GM10266 (cell line): ENCODE measurements around the gene SH3TC1.

Experiments used
- DNase-seq: peaks from one replicate; pipeline ENCODE4 v3.0.0; 2012; ENCODE audit errors: extremely low spot score
- TF ChIP-seq, protein P1 (sequence below): IDR thresholded peaks from 2 replicates; pipeline ENCODE4 v1.5.1; 2012; ENCODE audit warnings: mild to moderate bottlenecking, low read depth; ENCODE audit not compliant: control insufficient read depth, insufficient read depth; ENCODE audit errors: missing control alignments

SH3TC1 gene

DNA sequence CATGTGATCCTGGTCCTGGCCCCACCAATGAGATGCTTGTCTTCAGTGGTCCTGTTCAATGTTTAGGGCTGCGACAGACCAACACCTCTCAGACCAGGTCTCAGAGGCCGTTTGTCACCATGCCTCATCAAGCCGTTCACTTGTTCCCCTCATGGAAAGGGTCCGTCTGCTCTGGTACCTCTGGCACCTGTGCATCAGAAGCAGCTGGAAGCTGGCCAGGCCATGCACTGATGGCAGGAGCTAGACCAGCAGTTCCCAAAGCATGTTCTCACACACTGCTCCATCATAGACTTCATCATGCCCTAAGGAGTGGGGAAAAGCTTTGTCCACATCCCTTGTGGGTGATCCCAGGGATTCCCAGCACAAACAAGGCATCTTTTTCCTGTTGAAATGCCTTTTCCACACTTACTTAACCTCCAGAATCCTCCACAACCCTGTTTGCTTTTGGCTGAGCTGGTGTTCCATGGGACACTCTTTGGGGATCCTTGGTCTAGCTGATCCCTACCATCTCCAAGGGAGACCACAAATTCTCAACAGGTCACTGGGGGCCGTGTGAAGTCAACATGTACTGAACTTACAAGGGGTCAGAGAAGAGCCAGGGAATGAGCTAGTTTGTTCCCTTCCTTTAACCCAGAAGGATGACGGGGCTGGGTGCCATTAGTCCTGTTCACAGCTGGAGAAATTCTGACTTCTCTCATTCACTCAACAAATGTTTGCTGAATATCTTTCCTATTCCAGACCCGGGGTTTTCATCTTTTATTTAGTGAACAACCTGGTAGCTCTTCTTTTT is 21.8 kb downstream of the SH3TC1 start:
- TF ChIP-seq, protein P1, sequence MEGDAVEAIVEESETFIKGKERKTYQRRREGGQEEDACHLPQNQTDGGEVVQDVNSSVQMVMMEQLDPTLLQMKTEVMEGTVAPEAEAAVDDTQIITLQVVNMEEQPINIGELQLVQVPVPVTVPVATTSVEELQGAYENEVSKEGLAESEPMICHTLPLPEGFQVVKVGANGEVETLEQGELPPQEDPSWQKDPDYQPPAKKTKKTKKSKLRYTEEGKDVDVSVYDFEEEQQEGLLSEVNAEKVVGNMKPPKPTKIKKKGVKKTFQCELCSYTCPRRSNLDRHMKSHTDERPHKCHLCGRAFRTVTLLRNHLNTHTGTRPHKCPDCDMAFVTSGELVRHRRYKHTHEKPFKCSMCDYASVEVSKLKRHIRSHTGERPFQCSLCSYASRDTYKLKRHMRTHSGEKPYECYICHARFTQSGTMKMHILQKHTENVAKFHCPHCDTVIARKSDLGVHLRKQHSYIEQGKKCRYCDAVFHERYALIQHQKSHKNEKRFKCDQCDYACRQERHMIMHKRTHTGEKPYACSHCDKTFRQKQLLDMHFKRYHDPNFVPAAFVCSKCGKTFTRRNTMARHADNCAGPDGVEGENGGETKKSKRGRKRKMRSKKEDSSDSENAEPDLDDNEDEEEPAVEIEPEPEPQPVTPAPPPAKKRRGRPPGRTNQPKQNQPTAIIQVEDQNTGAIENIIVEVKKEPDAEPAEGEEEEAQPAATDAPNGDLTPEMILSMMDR = no peak
- DNase-seq = no peak

DNA sequence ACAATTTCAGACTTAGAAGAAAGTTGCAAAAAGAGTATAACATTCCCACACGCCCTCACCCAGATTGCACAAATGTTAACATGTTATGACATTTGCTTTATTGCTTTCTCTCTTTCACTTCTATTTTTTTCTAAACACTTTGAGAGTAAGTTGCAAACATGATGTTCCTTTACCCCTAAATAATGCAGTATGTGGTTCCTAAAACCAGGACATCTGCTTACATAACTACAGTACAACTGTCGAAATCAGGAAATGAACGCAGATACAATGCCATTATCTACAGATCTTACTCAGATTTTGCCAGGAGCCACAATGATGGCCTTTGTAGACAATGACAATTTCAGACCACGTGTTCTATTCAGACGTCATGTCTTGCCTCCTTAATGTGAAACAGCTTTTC is 22.4 kb downstream of the SH3TC1 start:
- peak; percentile 58 for DNase-seq

DNA sequence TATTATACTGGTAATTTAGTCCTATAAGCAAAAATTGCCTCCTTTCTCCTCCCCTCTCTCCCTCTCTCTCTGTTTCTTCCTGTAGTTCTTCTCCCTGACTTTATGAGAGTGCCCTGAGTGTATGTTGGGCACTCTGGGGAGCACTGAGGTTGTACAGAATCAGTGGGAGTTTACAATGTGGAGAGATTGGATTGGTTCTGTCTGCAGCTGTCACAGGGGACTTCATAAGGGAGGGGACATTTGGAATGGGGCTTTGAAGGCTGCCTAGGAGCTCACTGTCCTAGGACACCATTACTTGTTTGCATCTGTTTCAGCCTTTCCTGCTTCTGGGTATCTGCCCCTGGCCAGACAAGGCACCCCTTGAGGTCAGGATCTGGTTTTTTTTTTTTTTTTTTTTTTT is 22.9 kb downstream of the SH3TC1 start:
- TF ChIP-seq, protein P1 = no peak

More for the DNA sequence above, 22.4 kb downstream of the SH3TC1 start:
- TF ChIP-seq, protein P1 = no peak

DNA sequence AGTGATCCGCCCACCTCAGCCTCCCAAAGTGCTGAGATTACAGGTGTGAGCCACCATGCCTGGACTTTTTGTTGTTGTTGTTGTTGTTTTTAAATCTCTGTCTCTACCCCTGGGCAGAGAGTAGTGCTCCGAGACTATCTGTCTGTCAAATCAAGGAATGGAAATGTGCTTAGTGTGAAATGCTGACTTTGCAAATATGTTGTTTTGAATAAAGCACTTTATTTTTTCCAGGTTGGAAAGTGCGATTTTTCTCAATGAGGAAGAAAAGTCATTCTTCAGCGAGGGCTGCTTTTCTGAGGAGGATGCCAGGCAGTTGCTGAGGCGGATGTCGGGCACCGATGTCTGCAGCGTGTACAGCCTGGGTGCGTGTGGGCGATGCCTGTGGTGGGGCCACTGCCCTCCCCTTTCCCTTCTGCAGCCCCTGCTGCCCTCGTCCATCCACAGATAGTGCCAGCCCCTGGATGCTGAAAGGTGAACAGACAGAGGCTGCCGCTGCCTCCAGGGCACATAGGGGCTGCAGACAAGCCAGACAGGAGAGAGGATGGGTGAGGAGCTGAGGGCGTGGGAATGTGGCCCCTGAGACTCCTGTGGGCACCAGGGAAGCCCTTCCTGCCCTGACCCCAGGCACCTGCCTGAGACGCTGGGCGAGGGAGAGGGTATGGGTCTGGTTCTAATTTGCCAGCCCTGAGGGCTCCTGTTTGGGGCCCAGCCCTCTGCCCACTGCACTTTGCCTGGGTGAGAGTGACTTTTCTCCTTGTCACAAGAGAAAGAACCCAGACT is 23.7 kb downstream of the SH3TC1 start:
- TF ChIP-seq, protein P1 = no peak
- DNase-seq = no peak

More for the DNA sequence above, 22.9 kb downstream of the SH3TC1 start:
- no peak for DNase-seq

DNA sequence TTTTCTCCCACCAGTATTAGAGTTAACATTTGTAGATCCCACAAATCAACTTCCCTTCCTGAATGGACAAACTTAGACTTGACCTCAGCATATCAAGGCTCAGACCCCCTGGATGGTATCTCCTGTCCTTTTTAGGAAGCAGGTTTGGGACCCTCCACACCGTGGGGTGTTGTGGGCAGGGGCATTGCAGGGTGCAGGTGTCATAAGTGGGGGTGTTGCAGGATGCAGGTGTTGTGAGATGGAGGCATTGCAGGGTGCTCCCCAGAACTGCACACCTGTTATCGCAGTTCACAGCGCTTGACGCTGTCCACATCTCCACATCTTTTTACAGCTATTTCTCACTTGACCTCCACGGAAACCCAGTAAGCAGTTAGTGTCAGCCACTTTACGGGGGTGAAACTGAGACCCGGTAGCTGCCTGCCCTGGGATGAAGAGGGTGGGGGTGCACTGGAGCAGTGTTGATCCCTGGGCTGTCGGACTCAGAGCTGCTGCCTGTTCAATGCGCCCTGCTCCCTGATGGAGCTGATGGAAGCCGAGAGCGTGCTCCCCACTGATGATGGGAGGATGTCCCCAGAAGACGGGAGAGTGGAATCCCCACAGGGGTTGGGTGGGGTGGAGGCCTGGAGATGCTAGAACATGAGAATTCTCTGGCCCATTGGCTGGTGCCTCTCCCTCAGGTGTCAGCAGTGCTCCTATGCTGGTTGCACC is 25.3 kb downstream of the SH3TC1 start:
- DNase-seq = no peak
- TF ChIP-seq, protein P1 = no peak

DNA sequence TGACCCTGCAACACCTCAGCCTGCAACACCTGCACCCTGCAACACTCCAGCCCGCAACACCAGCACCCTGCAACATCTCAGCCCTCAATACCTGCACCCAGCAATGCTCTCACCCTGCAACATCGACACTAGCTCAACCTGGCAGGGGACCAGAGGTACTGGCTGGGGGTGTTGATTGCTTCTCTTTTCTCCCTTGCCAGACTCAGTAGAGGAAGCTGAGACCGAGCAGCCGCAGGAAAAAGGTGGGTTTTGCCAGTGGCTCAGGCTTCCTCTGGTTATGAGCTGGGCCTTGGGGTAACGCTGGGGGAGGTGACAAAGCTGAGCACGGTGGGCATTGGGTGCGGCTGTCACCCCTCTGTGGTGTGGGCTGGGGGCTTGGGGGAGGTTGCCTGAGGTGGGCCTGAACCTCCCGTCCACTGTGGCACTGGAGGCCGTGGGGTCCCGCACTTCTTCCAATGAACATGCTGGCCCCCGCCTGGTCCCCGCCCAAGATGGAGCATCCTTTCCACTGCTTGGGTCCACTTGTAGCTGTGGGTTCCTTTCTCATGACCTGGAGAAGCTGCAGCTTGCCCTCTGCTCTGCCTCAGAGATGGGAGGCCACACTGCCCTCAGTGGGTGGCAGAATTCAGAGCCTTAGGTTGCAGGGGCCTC is 26.0 kb downstream of the SH3TC1 start:
- no peak for DNase-seq
- TF ChIP-seq, protein P1 = no peak
